ENCODE results near the gene ANKS1B.

Gene ANKS1B

GRCh38 chr12:99875081-99875480 lies 109.7 kb downstream of the ANKS1B start:
- H3K4me3 ChIP-seq (ENCODE audit: low read depth, low read length): no peak overlapping the region
- POLR2A ChIA-PET: no interaction called here
- no peaks in the 10 kb centered on the region for H3K9me3 ChIP-seq (ENCODE audit: control insufficient read depth, insufficient read depth, low read depth, low read length)
- no peak for TF ChIP-seq ZNF2 (tag by site-specific recombination; IDR thresholded peaks at IDR 0.05)
- no peak for TF ChIP-seq PRDM1 (tag by site-specific recombination; IDR thresholded peaks at IDR 0.05)
- no peak for TF ChIP-seq REPIN1 (tag by site-specific recombination; IDR thresholded peaks at IDR 0.05; ENCODE audit: low read depth)
- H3K36me3 ChIP-seq (ENCODE audit: control insufficient read depth in 2 of 2, insufficient read depth in 1 of 2, low read length in 2 of 2): no peaks in the 10 kb centered on the region
- CTCF ChIA-PET: interaction anchor here (0.7 kb wide), 1 partner anchor 659 kb away, joined by 3 read pairs; no protein-coding TSS in a partner anchor
- no peak overlapping the region for H3K27ac ChIP-seq (ENCODE audit: extremely low read depth, low read depth, low read length)
- no peaks in the 10 kb centered on the region for H3K4me1 ChIP-seq (ENCODE audit: control insufficient read depth, insufficient read depth, low read length)

DNA sequence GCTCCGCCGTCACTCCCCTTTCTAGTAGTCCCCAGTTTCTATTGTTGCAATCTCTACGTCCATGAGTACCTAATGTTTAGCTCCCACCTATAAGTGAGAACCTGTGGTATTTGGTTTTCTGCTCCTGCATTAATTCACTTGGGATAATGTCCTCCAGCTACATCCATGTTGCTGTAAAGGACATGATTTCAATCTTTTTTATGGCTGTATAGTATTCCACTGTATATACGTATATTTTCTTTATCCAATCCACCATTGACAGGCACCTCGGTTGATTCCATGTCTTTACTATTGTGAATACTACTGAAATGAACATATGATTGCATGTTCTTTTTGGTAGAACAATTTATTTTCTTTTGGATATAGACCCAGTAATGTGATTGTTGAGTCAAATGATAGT lies 114.7 kb downstream of the ANKS1B start:
- TF ChIP-seq ZNF146 (tag by site-specific recombination; IDR thresholded peaks at IDR 0.05) (peak; percentile 87), ZNF747 (tag by site-specific recombination; IDR thresholded peaks at IDR 0.05) (no peak)
- TF ChIP-seq, protein P1, sequence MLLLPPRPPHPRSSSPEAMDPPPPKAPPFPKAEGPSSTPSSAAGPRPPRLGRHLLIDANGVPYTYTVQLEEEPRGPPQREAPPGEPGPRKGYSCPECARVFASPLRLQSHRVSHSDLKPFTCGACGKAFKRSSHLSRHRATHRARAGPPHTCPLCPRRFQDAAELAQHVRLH (tag by site-specific recombination; IDR thresholded peaks at IDR 0.05): peak; percentile 46; the same call in 1 of the 2 replicates
- ChIA-PET CTCF (interaction anchor here (1.0 kb wide), 1 partner anchor 35 kb away, joined by 3 read pairs; no protein-coding TSS in a partner anchor), POLR2A (no interaction called here)
- peaks cover 5% of the 10 kb centered on the region for H3K4me1 ChIP-seq (ENCODE audit: control insufficient read depth, insufficient read depth, low read length)
- H3K27ac ChIP-seq (ENCODE audit: extremely low read depth, low read depth, low read length): no peak overlapping the region
- no peak overlapping the region for H3K4me3 ChIP-seq (ENCODE audit: low read depth, low read length)
- no peaks in the 10 kb centered on the region for H3K36me3 ChIP-seq (ENCODE audit: control insufficient read depth in 2 of 2, insufficient read depth in 1 of 2, low read length in 2 of 2)
- H3K9me3 ChIP-seq (ENCODE audit: control insufficient read depth, insufficient read depth, low read depth, low read length): no peaks in the 10 kb centered on the region

GRCh38 chr12:99861731-99862130 lies 123.0 kb downstream of the ANKS1B start:
- H3K4me1 ChIP-seq (ENCODE audit: control insufficient read depth, insufficient read depth, low read length): peaks cover 5% of the 10 kb centered on the region
- no peaks in the 10 kb centered on the region for H3K36me3 ChIP-seq (ENCODE audit: control insufficient read depth in 2 of 2, insufficient read depth in 1 of 2, low read length in 2 of 2)
- H3K9me3 ChIP-seq (ENCODE audit: control insufficient read depth, insufficient read depth, low read depth, low read length): no peaks in the 10 kb centered on the region
- ChIA-PET CTCF (no interaction called here), POLR2A (no interaction called here)
- no peak overlapping the region for H3K4me3 ChIP-seq (ENCODE audit: low read depth, low read length)
- no peak overlapping the region for H3K27ac ChIP-seq (ENCODE audit: extremely low read depth, low read depth, low read length)
- no peak for TF ChIP-seq ZFP69B (tag by site-specific recombination; IDR thresholded peaks at IDR 0.05)
- TF ChIP-seq PRDM1 (tag by site-specific recombination; IDR thresholded peaks at IDR 0.05): no peak
- TF ChIP-seq ATF2 (tag by site-specific recombination; IDR thresholded peaks at IDR 0.05; ENCODE audit: low read depth): no peak

DNA sequence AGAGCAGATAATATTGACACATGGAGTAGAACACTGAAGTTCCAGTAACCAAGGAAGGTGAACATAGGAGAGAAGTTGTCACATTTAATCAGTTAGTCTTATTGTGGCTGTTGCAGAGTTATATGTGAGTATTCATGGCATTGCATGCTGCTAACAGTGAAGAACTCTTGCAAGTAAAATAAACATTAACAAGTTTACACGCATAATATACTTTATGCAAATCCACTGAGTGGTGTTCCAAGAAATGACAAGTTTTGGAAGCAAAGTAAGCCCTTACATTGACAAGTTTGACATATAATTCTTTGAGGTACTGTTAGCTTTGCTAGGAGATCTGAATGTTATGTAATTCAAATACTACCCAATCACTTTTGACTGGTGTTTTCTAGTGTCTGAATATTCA lies 125.6 kb downstream of the ANKS1B start:
- ChIA-PET POLR2A (no interaction called here), CTCF (no interaction called here)
- H3K9me3 ChIP-seq (ENCODE audit: control insufficient read depth, insufficient read depth, low read depth, low read length): no peaks in the 10 kb centered on the region
- H3K27ac ChIP-seq (ENCODE audit: extremely low read depth, low read depth, low read length): no peak overlapping the region
- no peaks in the 10 kb centered on the region for H3K4me1 ChIP-seq (ENCODE audit: control insufficient read depth, insufficient read depth, low read length)
- no peak overlapping the region for H3K4me3 ChIP-seq (ENCODE audit: low read depth, low read length)
- TF ChIP-seq, protein P2, sequence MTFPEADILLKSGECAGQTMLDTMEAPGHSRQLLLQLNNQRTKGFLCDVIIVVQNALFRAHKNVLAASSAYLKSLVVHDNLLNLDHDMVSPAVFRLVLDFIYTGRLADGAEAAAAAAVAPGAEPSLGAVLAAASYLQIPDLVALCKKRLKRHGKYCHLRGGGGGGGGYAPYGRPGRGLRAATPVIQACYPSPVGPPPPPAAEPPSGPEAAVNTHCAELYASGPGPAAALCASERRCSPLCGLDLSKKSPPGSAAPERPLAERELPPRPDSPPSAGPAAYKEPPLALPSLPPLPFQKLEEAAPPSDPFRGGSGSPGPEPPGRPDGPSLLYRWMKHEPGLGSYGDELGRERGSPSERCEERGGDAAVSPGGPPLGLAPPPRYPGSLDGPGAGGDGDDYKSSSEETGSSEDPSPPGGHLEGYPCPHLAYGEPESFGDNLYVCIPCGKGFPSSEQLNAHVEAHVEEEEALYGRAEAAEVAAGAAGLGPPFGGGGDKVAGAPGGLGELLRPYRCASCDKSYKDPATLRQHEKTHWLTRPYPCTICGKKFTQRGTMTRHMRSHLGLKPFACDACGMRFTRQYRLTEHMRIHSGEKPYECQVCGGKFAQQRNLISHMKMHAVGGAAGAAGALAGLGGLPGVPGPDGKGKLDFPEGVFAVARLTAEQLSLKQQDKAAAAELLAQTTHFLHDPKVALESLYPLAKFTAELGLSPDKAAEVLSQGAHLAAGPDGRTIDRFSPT (tag by site-specific recombination; IDR thresholded peaks at IDR 0.05): no peak
- TF ChIP-seq ZNF785 (tag by site-specific recombination; IDR thresholded peaks at IDR 0.05): no peak
- TF ChIP-seq ZNF366 (tag by site-specific recombination; conservative IDR thresholded peaks at IDR 0.05): no peak
- H3K36me3 ChIP-seq (ENCODE audit: control insufficient read depth in 2 of 2, insufficient read depth in 1 of 2, low read length in 2 of 2): no peaks in the 10 kb centered on the region

DNA sequence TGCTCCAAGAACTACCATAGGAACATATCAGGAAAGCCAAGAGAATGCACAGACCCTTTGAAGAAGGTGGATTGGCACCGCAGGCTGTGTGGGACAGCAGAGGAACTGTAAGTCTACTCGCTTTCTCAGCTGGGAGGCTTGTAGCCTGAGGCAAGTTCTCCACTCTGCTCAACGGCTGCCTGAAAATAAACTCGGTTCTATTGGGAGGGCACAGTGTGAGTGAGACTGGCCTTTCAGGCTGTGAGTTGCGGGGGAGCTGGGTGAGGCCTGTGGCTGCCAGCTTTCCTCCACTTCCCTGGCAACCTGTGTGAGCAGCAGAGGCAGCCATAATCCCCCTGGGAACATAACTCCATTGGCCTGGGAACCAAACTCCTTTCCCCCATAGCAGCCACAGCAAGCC lies 132.1 kb downstream of the ANKS1B start:
- CTCF ChIA-PET: no interaction called here
- Histone ChIP-seq H3K4me1 (ENCODE audit: control insufficient read depth, insufficient read depth, low read length) (no peaks in the 10 kb centered on the region), H3K36me3 (ENCODE audit: control insufficient read depth in 2 of 2, insufficient read depth in 1 of 2, low read length in 2 of 2) (no peaks in the 10 kb centered on the region), H3K27ac (ENCODE audit: extremely low read depth, low read depth, low read length) (no peak overlapping the region), H3K9me3 (ENCODE audit: control insufficient read depth, insufficient read depth, low read depth, low read length) (no peaks in the 10 kb centered on the region), H3K4me3 (ENCODE audit: low read depth, low read length) (no peak overlapping the region)
- TF ChIP-seq ZIC2 (tag by site-specific recombination; IDR thresholded peaks at IDR 0.05) (peak; percentile 44), ZNF791 (tag by site-specific recombination; IDR thresholded peaks at IDR 0.05) (no peak)
- POLR2A ChIA-PET: no interaction called here

All from HEK293 (cell line).